ENCODE data around the gene PNCK. TPM values are rescaled to one million over a fixed set of nuclear protein-coding genes. Genes with fewer than 3 reads are reported as not detected.

Gene PNCK
- total and polyA plus RNA-seq, 9 donors, result 0.93 to 10.6 (median 3.5) TPM

GRCh38 chrX:153627675-153628111, 45.9 kb downstream of the PNCK start:
- Histone ChIP-seq H3K9me3 (replicated peaks; ENCODE audit: control insufficient read depth, low read depth, low read length) (peaks cover 5% of the 10 kb centered on the region), H3K4me1 (ENCODE audit: control insufficient read depth, insufficient read depth, low read length) (peaks cover 9% of the 10 kb centered on the region), H3K27ac (ENCODE audit: low read length) (no peak overlapping the region), H3K36me3 (ENCODE audit: control insufficient read depth, insufficient read depth, low read length) (no peaks in the 10 kb centered on the region), H3K4me3 (ENCODE audit: low read length) (no peak overlapping the region), H3K27me3 (ENCODE audit: control insufficient read depth, insufficient read depth, low read length) (peaks cover 5% of the 10 kb centered on the region)
- WGBS (ENCODE audit: insufficient coverage), result 60% methylated on average over 10 of the region's 15 CpGs
- no peak for DNase-seq

GRCh38 chrX:153626863-153627674, 46.5 kb downstream of the PNCK start:
- peaks cover 4% of the 10 kb centered on the region for H3K27me3 ChIP-seq (ENCODE audit: control insufficient read depth, insufficient read depth, low read length)
- H3K4me1 ChIP-seq (ENCODE audit: control insufficient read depth, insufficient read depth, low read length), result peaks cover 9% of the 10 kb centered on the region
- H3K4me3 ChIP-seq (ENCODE audit: low read length), result no peak overlapping the region
- H3K36me3 ChIP-seq (ENCODE audit: control insufficient read depth, insufficient read depth, low read length), result no peaks in the 10 kb centered on the region
- 65% methylated on average over 19 of the region's 35 CpGs for WGBS (ENCODE audit: insufficient coverage)
- no peak for DNase-seq
- peaks cover 4% of the 10 kb centered on the region for H3K9me3 ChIP-seq (replicated peaks; ENCODE audit: control insufficient read depth, low read depth, low read length)
- H3K27ac ChIP-seq (ENCODE audit: low read length), result no peak overlapping the region

GRCh38 chrX:153626025-153626633, 47.5 kb downstream of the PNCK start:
- H3K36me3 ChIP-seq (ENCODE audit: control insufficient read depth, insufficient read depth, low read length), result no peaks in the 10 kb centered on the region
- 77% methylated on average over 11 of the region's 16 CpGs for WGBS (ENCODE audit: insufficient coverage)

GRCh38 chrX:153625271-153626024, 48.2 kb downstream of the PNCK start:
- WGBS (ENCODE audit: insufficient coverage), result 91% methylated on average over 15 of the region's 21 CpGs
- H3K27me3 ChIP-seq (ENCODE audit: control insufficient read depth, insufficient read depth, low read length), result peaks cover 6% of the 10 kb centered on the region
- H3K9me3 ChIP-seq (replicated peaks; ENCODE audit: control insufficient read depth, low read depth, low read length), result no peaks in the 10 kb centered on the region
- peaks cover 9% of the 10 kb centered on the region for H3K4me1 ChIP-seq (ENCODE audit: control insufficient read depth, insufficient read depth, low read length)
- H3K36me3 ChIP-seq (ENCODE audit: control insufficient read depth, insufficient read depth, low read length), result no peaks in the 10 kb centered on the region
- no peak for DNase-seq
- no peak overlapping the region for H3K27ac ChIP-seq (ENCODE audit: low read length)
- H3K4me3 ChIP-seq (ENCODE audit: low read length), result no peak overlapping the region

More at GRCh38 chrX:153626025-153626633, 47.5 kb downstream of the PNCK start:
- H3K27me3 ChIP-seq (ENCODE audit: control insufficient read depth, insufficient read depth, low read length), result peaks cover 6% of the 10 kb centered on the region
- H3K4me1 ChIP-seq (ENCODE audit: control insufficient read depth, insufficient read depth, low read length), result peaks cover 9% of the 10 kb centered on the region
- no peak overlapping the region for H3K27ac ChIP-seq (ENCODE audit: low read length)
- H3K4me3 ChIP-seq (ENCODE audit: low read length), result no peak overlapping the region
- peaks cover 1% of the 10 kb centered on the region for H3K9me3 ChIP-seq (replicated peaks; ENCODE audit: control insufficient read depth, low read depth, low read length)
- no peak for DNase-seq

GRCh38 chrX:153624196-153625091, 49.2 kb downstream of the PNCK start:
- Histone ChIP-seq H3K4me3 (ENCODE audit: low read length) (no peak overlapping the region), H3K27ac (ENCODE audit: low read length) (no peak overlapping the region), H3K9me3 (replicated peaks; ENCODE audit: control insufficient read depth, low read depth, low read length) (no peaks in the 10 kb centered on the region), H3K4me1 (ENCODE audit: control insufficient read depth, insufficient read depth, low read length) (peaks cover 9% of the 10 kb centered on the region), H3K36me3 (ENCODE audit: control insufficient read depth, insufficient read depth, low read length) (no peaks in the 10 kb centered on the region), H3K27me3 (ENCODE audit: control insufficient read depth, insufficient read depth, low read length) (peaks cover 8% of the 10 kb centered on the region)
- DNase-seq, result no peak
- WGBS (ENCODE audit: insufficient coverage), result 74% methylated on average over 10 of the region's 15 CpGs

- Histone ChIP-seq H3K4me1 (ENCODE audit: control insufficient read depth, insufficient read depth, low read length) (peaks cover 9% of the 10 kb centered on the region), H3K27me3 (ENCODE audit: control insufficient read depth, insufficient read depth, low read length) (peaks cover 11% of the 10 kb centered on the region), H3K36me3 (ENCODE audit: control insufficient read depth, insufficient read depth, low read length) (no peaks in the 10 kb centered on the region), H3K9me3 (replicated peaks; ENCODE audit: control insufficient read depth, low read depth, low read length) (no peaks in the 10 kb centered on the region), H3K27ac (ENCODE audit: low read length) (no peak overlapping the region), H3K4me3 (ENCODE audit: low read length) (no peak overlapping the region)
- 78% methylated on average over 14 of the region's 16 CpGs for WGBS (ENCODE audit: insufficient coverage)
- DNase-seq, result no peak
Measured at GRCh38 chrX:153623310-153624029, 50.1 kb downstream of the PNCK start.

- 74% methylated on average over 13 of the region's 17 CpGs for WGBS (ENCODE audit: insufficient coverage)
- DNase-seq, result no peak
- no peak overlapping the region for H3K27ac ChIP-seq (ENCODE audit: low read length)
- peaks cover 15% of the 10 kb centered on the region for H3K27me3 ChIP-seq (ENCODE audit: control insufficient read depth, insufficient read depth, low read length)
- H3K36me3 ChIP-seq (ENCODE audit: control insufficient read depth, insufficient read depth, low read length), result no peaks in the 10 kb centered on the region
- H3K4me3 ChIP-seq (ENCODE audit: low read length), result no peak overlapping the region
- no peaks in the 10 kb centered on the region for H3K9me3 ChIP-seq (replicated peaks; ENCODE audit: control insufficient read depth, low read depth, low read length)
- peaks cover 5% of the 10 kb centered on the region for H3K4me1 ChIP-seq (ENCODE audit: control insufficient read depth, insufficient read depth, low read length)
Measured at GRCh38 chrX:153622661-153623309, 50.8 kb downstream of the PNCK start.

- Histone ChIP-seq H3K27ac (ENCODE audit: low read length) (no peak overlapping the region), H3K36me3 (ENCODE audit: control insufficient read depth, insufficient read depth, low read length) (no peaks in the 10 kb centered on the region), H3K4me3 (ENCODE audit: low read length) (no peak overlapping the region), H3K27me3 (ENCODE audit: control insufficient read depth, insufficient read depth, low read length) (peaks cover 18% of the 10 kb centered on the region), H3K9me3 (replicated peaks; ENCODE audit: control insufficient read depth, low read depth, low read length) (no peaks in the 10 kb centered on the region), H3K4me1 (ENCODE audit: control insufficient read depth, insufficient read depth, low read length) (no peaks in the 10 kb centered on the region)
- 89% methylated on average over 18 of the region's 27 CpGs for WGBS (ENCODE audit: insufficient coverage)
- no peak for DNase-seq
Measured at GRCh38 chrX:153621949-153622598, 51.5 kb downstream of the PNCK start.

Data from muscle of leg (tissue), 11 donors.